ENCODE measurements around the gene UBE2O.

UBE2O gene

GRCh38 chr17:76497699-76497978, 44.7 kb upstream of the UBE2O start:
- Histone ChIP-seq H3K79me2 (no peaks in the 10 kb centered on the region), H2AFZ (peak overlapping the region; percentile 16), H3K27ac (peak overlapping the region; percentile 70), H3K9me3 (ENCODE audit: control insufficient read depth, low read length) (no peaks in the 10 kb centered on the region), H3K4me3 (ENCODE audit: low read depth, low read length) (no peak overlapping the region), H3K27me3 (ENCODE audit: control insufficient read depth, insufficient read depth, low read length) (no peaks in the 10 kb centered on the region), H3K4me2 (ENCODE audit: low read length) (no peak overlapping the region), H3K36me3 (ENCODE audit: control insufficient read depth, insufficient read depth, low read length) (no peaks in the 10 kb centered on the region), H3K4me1 (peaks cover 9% of the 10 kb centered on the region), H3K9ac (no peak overlapping the region)
- TF ChIP-seq, protein P1, sequence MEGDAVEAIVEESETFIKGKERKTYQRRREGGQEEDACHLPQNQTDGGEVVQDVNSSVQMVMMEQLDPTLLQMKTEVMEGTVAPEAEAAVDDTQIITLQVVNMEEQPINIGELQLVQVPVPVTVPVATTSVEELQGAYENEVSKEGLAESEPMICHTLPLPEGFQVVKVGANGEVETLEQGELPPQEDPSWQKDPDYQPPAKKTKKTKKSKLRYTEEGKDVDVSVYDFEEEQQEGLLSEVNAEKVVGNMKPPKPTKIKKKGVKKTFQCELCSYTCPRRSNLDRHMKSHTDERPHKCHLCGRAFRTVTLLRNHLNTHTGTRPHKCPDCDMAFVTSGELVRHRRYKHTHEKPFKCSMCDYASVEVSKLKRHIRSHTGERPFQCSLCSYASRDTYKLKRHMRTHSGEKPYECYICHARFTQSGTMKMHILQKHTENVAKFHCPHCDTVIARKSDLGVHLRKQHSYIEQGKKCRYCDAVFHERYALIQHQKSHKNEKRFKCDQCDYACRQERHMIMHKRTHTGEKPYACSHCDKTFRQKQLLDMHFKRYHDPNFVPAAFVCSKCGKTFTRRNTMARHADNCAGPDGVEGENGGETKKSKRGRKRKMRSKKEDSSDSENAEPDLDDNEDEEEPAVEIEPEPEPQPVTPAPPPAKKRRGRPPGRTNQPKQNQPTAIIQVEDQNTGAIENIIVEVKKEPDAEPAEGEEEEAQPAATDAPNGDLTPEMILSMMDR (IDR thresholded peaks at IDR 0.05): no peak

- Histone ChIP-seq H3K27me3 (ENCODE audit: control insufficient read depth, insufficient read depth, low read length) (no peaks in the 10 kb centered on the region), H3K4me3 (ENCODE audit: low read depth, low read length) (no peak overlapping the region), H3K36me3 (ENCODE audit: control insufficient read depth, insufficient read depth, low read length) (no peaks in the 10 kb centered on the region), H2AFZ (no peak overlapping the region), H3K9me3 (ENCODE audit: control insufficient read depth, low read length) (no peaks in the 10 kb centered on the region), H3K4me1 (peaks cover under 1% of the 10 kb centered on the region), H3K4me2 (ENCODE audit: low read length) (no peak overlapping the region), H3K9ac (no peak overlapping the region), H3K79me2 (no peaks in the 10 kb centered on the region), H3K27ac (no peak overlapping the region)
- TF ChIP-seq, protein P1 (IDR thresholded peaks at IDR 0.05): no peak
Observed at GRCh38 chr17:76496464-76496863, 43.5 kb upstream of the UBE2O start.

DNA sequence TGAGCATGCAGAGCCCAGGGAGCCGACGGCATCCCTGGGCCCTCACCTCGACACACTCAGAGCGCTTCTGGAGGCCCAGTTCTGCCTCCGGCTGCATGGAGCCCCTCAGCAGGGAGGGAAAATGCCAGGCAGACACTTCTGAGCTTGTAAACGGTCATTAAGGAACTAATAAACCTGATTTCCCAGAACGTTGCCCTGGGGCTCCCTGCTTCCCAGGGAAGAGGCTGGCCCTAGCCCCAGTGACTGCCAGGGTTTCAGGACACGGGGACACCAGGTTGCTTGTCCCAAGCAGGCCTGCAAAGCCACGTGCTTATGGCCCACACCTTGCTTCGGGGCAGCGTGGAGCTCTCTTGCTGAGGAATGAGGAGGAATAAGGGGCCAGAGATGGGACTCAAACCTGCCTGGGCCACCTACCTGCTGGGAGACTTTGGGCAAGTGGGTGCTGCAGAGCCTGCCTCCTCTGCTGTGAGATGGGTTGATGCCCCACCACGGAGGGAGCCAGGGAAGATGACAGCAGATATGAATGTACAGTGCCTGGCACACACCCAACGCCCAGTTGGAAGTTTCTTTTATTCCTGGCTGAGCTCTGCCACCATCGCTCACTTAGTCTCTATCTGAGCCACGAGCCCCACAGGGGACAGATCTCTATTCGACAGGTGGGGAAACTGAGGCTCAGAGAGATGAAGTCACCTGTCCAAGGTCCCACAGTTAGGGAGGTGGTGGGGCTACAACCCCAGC, 42.9 kb upstream of the UBE2O start:
- Histone ChIP-seq H3K4me2 (ENCODE audit: low read length) (no peak overlapping the region), H2AFZ (no peak overlapping the region), H3K4me3 (ENCODE audit: low read depth, low read length) (no peak overlapping the region), H3K9me3 (ENCODE audit: control insufficient read depth, low read length) (no peaks in the 10 kb centered on the region), H3K36me3 (ENCODE audit: control insufficient read depth, insufficient read depth, low read length) (no peaks in the 10 kb centered on the region), H3K4me1 (no peaks in the 10 kb centered on the region), H3K27ac (no peak overlapping the region), H3K79me2 (no peaks in the 10 kb centered on the region), H3K9ac (no peak overlapping the region), H3K27me3 (ENCODE audit: control insufficient read depth, insufficient read depth, low read length) (no peaks in the 10 kb centered on the region)
- TF ChIP-seq, protein P1 (IDR thresholded peaks at IDR 0.05): no peak

GRCh38 chr17:76493505-76494167, 40.7 kb upstream of the UBE2O start:
- H3K4me3 ChIP-seq (ENCODE audit: low read depth, low read length): no peak overlapping the region

More at GRCh38 chr17:76493505-76494167, 40.7 kb upstream of the UBE2O start:
- Histone ChIP-seq H3K27ac (peak overlapping the region; percentile 66), H3K36me3 (ENCODE audit: control insufficient read depth, insufficient read depth, low read length) (no peaks in the 10 kb centered on the region), H2AFZ (no peak overlapping the region), H3K79me2 (no peaks in the 10 kb centered on the region), H3K9me3 (ENCODE audit: control insufficient read depth, low read length) (no peaks in the 10 kb centered on the region), H3K9ac (no peak overlapping the region), H3K27me3 (ENCODE audit: control insufficient read depth, insufficient read depth, low read length) (no peaks in the 10 kb centered on the region), H3K4me1 (no peaks in the 10 kb centered on the region), H3K4me2 (ENCODE audit: low read length) (peak overlapping the region; percentile 17)
- TF ChIP-seq, protein P1 (IDR thresholded peaks at IDR 0.05): no peak
